Pancreas (tissue), 10 donors: Measurements from ENCODE around the gene ZNF93. TPM values are rescaled to one million over a fixed set of nuclear protein-coding genes. Genes with fewer than 3 reads are reported as not detected.
A peak's percentile ranks its signal among the peaks of the same experiment; 100 is the strongest.
"Not testable (repeated sequence)": the region's sequence is repeated elsewhere in the genome, so short reads cannot be mapped to it uniquely, and the experiment has no call there.

Experiments
- ATAC-seq, 4 donors: fragments of 200-7000 bp; cut with Tn5 transposase; one replicate each; pipeline versions ENCODE4 v1.8.0 to v1.9.1; 2020; ENCODE audit warnings: mild to moderate bottlenecking in 4 of 4, moderate library complexity in 4 of 4
- DNase-seq, 6 donors: peaks; one replicate each; pipeline ENCODE4 v3.0.0-alpha.2; 2020
- FAIRE-seq: peaks from 2 replicates; lab custom pipeline; 2012; peaks lifted over from hg19 to GRCh38; lab: Jason Lieb, UNC
- H3K27ac ChIP-seq, 4 donors: fragments of 200-600 bp; sonication (generic); 1 replicate in 3 of 4; 2 replicates in 1 of 4; pipeline versions ENCODE4 v1.5.0 to v1.8.0; 2020
- H3K27me3 ChIP-seq, 4 donors: fragments of 200-600 bp; one replicate each; pipeline ENCODE4 v1.8.0; 2021
- H3K36me3 ChIP-seq, 3 donors: fragments of 200-600 bp; sonication (generic) in 1 of 3; one replicate each; pipeline versions ENCODE4 v1.5.0 to v1.8.0; 2020 to 2021
- H3K4me1 ChIP-seq, 3 donors: fragments of 200-600 bp; one replicate each; pipeline ENCODE4 v1.8.0; 2021
- H3K4me3 ChIP-seq, 4 donors: fragments of 200-600 bp; sonication (generic) in 2 of 4; one replicate each; pipeline versions ENCODE4 v1.5.0 to v1.8.0; 2020 to 2021
- H3K9me3 ChIP-seq, 4 donors: fragments of 200-600 bp; one replicate each; pipeline ENCODE4 v1.8.0; 2021
- WGBS, 2 donors: extraction: QIAGEN DNeasy Blood & Tissue Kit; methylation state at CpG; one replicate each; pipeline ENCODE4 v1.1.7; 2013; 5-methylcytosine and 5-hydroxymethylcytosine counted together
- intact Hi-C, 3 donors: fragments of 100-400 bp; cut with DNase I; formaldehyde crosslinking; loops; one replicate each; pipeline versions ENCODE4 v1.11.1 to v1.14.2; 2022
- polyA plus RNA-seq, 2 donors: library from polyadenylated mRNA; stranded (reverse); fragments of 200-250 nt; gene quantifications; one replicate each; pipeline ENCODE4 v1.2.3, GENCODE V29; 2013
- total RNA-seq, 6 donors: library from RNA; stranded (reverse); fragmentation: NEBNext Ultra II Directional in 4 of 6; extraction: Animal tissue kit (Norgen Biotek cat#: 25700) in 4 of 6; gene quantifications; one replicate each; pipeline versions ENCODE4 v1.2.1 to v1.2.4, GENCODE V29; 2021 to 2023
- TF ChIP-seq, protein P1 (sequence below), 4 donors: fragments of 200-600 bp; sonication (generic) in 3 of 4; IDR thresholded peaks; one replicate each; pipeline versions ENCODE4 v1.5.0 to v1.8.0; 2021; ENCODE audit warnings: antibody characterized with exemption in 4 of 4
- donor health status: healthy with polysubstance abuse.
- donor health status: DM: no; HTN: no; CAD: no; lungs with moderate emphysema.
- donor health status: DM: no; HTN: no; CAD: no.
- donor health status: control.
- donor health status: control.
- donor health status: Bipolar disorder and iron deficiency.
- donor health status: DM: yes; HTN: yes; CAD: no.
- donor health status: DM: no; HTN: no; CAD: no.
- donor health status: DM: no; HTN: no; CAD: no.
- donor health status: DM: yes; HTN: yes; CAD: no.

Gene ZNF93
- total and polyA plus RNA-seq, 8 donors = 1.8 to 3.4 (median 2.7) TPM

DNA sequence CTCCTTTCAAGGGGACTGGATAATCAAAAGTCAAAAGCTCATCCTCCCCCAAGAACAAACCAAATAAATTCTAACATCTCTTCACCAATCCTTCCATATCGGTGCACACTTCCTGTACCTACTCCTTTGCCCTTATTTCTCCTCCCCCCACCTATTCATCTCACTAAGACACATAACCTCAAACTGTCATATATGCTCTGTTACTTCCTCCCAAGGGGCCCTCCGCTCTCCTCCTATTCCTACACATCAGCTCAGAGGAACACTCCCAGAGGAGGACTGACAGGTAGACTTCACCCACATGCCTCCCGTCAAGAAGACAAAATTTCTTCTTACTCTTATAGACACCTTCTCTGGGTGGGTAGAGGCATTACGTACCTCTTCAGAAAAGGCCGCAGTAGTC lies 48.1 kb downstream of the ZNF93 start:
- intact Hi-C loops = loop anchor here in 1 of 3 donors (10.0 kb wide), 1 partner anchor 404 kb away; no protein-coding TSS in a partner anchor
- ATAC-seq = no peak
- Histone ChIP-seq H3K9me3 (no peaks in the 10 kb centered on the region), H3K27ac (no peak overlapping the region), H3K27me3 (no peaks in the 10 kb centered on the region), H3K36me3 (no peaks in the 10 kb centered on the region), H3K4me3 (no peak overlapping the region), H3K4me1 (no peaks in the 10 kb centered on the region)
- FAIRE-seq = no peak
- TF ChIP-seq, protein P1, sequence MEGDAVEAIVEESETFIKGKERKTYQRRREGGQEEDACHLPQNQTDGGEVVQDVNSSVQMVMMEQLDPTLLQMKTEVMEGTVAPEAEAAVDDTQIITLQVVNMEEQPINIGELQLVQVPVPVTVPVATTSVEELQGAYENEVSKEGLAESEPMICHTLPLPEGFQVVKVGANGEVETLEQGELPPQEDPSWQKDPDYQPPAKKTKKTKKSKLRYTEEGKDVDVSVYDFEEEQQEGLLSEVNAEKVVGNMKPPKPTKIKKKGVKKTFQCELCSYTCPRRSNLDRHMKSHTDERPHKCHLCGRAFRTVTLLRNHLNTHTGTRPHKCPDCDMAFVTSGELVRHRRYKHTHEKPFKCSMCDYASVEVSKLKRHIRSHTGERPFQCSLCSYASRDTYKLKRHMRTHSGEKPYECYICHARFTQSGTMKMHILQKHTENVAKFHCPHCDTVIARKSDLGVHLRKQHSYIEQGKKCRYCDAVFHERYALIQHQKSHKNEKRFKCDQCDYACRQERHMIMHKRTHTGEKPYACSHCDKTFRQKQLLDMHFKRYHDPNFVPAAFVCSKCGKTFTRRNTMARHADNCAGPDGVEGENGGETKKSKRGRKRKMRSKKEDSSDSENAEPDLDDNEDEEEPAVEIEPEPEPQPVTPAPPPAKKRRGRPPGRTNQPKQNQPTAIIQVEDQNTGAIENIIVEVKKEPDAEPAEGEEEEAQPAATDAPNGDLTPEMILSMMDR (IDR thresholded peaks at IDR 0.05) = no peak
- DNase-seq = no peak
- WGBS, 2 donors = 78 to 85% methylated on average over 5 of the region's 5 CpGs

DNA sequence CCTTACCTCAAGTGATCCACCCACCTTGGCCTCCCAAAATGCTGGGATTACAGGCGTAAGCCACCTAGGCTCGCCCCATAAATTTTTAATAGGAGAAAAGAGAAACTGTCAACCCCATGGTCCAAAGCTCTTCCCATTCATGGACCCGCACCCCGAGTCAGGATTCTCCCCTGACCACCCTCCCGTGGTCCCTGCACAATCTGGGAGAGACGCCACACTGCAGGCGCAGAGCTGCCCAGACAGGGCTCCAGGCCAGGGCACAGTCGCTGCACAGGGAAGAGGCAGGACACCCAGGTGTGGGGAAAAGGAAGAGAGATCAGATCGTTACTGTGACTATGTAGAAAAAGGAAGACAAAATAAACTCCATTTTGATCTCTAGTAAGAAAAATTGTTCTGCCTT lies 54.5 kb downstream of the ZNF93 start:
- intact Hi-C loops = loop anchor here in 1 of 3 donors (10.0 kb wide), 1 partner anchor 420 kb away; the partner anchor contains the start of gene CILP2
- TF ChIP-seq, protein P1 (IDR thresholded peaks at IDR 0.05) = no peak
- no peaks in the 10 kb centered on the region for H3K27me3 ChIP-seq
- ATAC-seq (no peak), FAIRE-seq (no peak), DNase-seq (no peak)
- H3K4me3 ChIP-seq = no peak overlapping the region
- no peak overlapping the region for H3K27ac ChIP-seq
- no peaks in the 10 kb centered on the region for H3K9me3 ChIP-seq
- no peaks in the 10 kb centered on the region for H3K4me1 ChIP-seq
- no peaks in the 10 kb centered on the region for H3K36me3 ChIP-seq
- WGBS, 2 donors = 77 to 81% methylated on average over 9 of the region's 9 CpGs

DNA sequence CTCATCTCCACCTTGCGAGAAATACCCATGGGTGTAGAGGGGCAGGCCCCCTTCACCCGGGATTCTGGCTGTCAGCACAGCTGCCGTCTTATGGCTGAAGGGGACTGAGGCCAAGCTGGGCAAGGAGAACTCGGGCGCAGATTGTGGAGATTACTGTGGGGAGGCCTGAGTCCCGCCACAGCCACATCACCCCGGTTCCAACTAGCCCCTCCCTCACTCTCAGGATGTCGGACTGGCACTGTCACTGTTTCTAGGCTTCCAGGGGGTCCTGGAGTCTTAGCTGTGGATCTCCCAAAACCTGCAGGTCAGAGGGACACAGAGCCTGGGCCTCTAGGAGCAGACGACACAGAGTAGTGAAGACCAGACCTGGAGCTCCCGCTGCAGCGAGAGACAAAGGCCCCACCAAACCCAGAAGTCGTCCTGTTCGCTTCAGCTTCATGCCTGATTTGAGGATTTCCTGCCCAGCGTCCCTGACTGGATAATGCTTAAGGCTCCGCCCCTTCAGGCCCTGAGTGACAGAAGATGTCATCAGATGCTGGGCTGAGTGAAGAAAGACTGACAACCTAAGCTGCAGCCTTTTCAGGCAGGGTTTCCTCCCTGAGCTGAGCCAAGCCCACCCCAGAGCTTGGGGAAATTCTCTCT lies 55.8 kb downstream of the ZNF93 start:
- H3K9me3 ChIP-seq = no peaks in the 10 kb centered on the region
- no peaks in the 10 kb centered on the region for H3K36me3 ChIP-seq
- intact Hi-C loops = loop anchor here in 1 of 3 donors (10.0 kb wide), 1 partner anchor 422 kb away; the partner anchor contains the start of gene CILP2
- H3K27me3 ChIP-seq = no peaks in the 10 kb centered on the region
- FAIRE-seq (no peak), ATAC-seq (no peak), DNase-seq (no peak)
- no peak overlapping the region for H3K4me3 ChIP-seq
- TF ChIP-seq, protein P1 (IDR thresholded peaks at IDR 0.05) = no peak
- no peak overlapping the region for H3K27ac ChIP-seq
- 62 to 63% methylated on average over 14 to 15 of the region's 15 CpGs for WGBS, 2 donors
- H3K4me1 ChIP-seq = no peaks in the 10 kb centered on the region

DNA sequence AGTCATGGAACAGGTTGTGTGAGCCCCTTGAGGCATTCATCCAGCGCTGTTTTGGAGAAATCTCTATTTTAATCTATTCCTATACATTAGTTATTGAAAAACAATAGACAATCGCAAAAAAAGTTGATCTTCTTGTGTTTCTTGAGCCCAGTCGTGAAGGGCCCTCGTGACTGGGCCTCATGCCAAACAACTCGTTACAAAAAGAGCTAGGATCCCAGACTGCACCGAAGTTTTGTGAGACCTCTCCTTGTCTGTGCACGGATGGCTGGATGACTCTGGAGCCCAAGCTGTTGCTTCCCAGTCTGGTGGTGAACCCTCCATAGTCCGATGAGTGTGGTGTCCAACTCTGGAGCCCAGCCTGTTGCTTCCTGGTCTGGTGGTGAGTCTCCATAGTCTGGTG lies 57.0 kb downstream of the ZNF93 start:
- H3K4me3 ChIP-seq, FAIRE-seq, ATAC-seq, H3K4me1 ChIP-seq, H3K27me3 ChIP-seq, DNase-seq, H3K36me3 ChIP-seq, H3K9me3 ChIP-seq, H3K27ac ChIP-seq: not testable (repeated sequence)
- 75 to 85% methylated on average over 8 of the region's 8 CpGs for WGBS, 2 donors
- intact Hi-C loops = loop anchor here in 1 of 3 donors (10.0 kb wide), 1 partner anchor 423 kb away; the partner anchor contains the start of gene CILP2

DNA sequence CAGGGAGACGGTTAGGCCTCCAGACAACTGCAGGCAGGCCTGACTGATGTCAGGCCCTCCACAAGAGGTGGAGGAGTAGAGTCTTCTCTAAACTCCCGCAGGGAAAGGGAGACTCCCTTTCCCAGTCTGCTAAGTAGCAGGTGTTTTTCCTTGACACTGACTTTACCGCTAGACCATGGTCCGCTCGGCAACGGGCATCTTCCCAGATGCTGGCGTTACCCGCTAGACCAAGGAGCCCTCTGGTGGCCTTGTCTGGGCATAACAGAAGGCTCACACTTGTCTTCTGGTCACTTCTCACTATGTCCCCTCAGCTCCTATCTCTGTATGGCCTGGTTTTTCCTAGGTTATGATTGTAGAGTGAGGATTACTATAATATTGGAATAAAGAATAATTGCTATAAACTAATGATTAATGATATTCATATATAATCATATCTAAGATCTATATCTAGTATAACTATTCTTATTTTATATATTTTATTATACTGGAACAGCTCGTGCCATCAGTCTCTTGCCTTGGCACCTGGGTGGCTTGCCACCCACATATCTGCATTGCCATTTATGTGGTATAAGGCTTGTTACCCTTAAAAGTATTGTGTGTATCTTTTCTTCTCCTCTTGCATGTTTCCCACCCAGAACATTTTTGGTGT lies 58.5 kb downstream of the ZNF93 start:
- H3K27ac ChIP-seq, ATAC-seq, H3K4me3 ChIP-seq, H3K36me3 ChIP-seq, H3K4me1 ChIP-seq, H3K9me3 ChIP-seq, H3K27me3 ChIP-seq: not testable (repeated sequence)
- WGBS, 2 donors = 21 to 23% methylated on average over 9 of the region's 9 CpGs
- intact Hi-C loops = loop anchor here in 1 of 3 donors (10.0 kb wide), 1 partner anchor 424 kb away; the partner anchor contains the start of gene CILP2
- DNase-seq = peak; percentile 57 to 89 (median 79)
- TF ChIP-seq, protein P1 (IDR thresholded peaks at IDR 0.05) = peak; percentile 49 to 73 (median 68)
- peak; percentile 67 for FAIRE-seq
